ENCODE results near the gene HIVEP1. TPM values are rescaled to one million over a fixed set of nuclear protein-coding genes. Genes with fewer than 3 reads are reported as not detected.
A peak's percentile ranks its signal among the peaks of the same experiment; 100 is the strongest.

Gene HIVEP1
- total RNA-seq, 1 donor, result 18.8 TPM

DNA sequence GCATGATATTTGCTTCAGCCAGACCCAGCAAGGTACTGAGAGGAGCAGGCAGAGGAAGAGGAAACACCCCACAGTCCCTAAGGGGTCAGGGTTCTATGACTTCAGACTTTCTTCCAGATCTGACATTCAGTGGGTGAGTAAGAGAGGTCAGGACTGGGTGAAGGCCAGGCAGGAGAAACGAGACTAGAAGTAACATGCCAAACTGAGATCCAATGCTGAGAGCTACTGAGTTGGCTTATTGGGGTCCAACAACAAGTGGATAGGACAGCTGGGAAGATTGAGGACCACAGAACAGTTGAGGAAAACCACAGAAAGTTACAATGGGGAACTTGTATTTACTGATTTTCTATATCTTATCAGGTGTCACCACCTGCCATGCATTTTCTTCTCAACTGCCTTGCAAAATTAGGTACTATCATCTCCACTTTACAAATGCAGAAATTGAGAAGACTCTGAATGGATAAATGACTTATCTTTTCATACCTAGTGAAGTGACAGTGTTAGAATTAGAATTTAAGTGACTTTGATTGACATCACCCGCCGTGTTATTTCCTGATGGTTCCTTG, 43.8 kb upstream of the HIVEP1 start:
- peak overlapping the region; percentile 81 for H3K27ac ChIP-seq (ENCODE audit: low read depth, low read length)
- H3K27me3 ChIP-seq (ENCODE audit: insufficient read depth, low read length), result no peaks in the 10 kb centered on the region
- TF ChIP-seq, protein P1, sequence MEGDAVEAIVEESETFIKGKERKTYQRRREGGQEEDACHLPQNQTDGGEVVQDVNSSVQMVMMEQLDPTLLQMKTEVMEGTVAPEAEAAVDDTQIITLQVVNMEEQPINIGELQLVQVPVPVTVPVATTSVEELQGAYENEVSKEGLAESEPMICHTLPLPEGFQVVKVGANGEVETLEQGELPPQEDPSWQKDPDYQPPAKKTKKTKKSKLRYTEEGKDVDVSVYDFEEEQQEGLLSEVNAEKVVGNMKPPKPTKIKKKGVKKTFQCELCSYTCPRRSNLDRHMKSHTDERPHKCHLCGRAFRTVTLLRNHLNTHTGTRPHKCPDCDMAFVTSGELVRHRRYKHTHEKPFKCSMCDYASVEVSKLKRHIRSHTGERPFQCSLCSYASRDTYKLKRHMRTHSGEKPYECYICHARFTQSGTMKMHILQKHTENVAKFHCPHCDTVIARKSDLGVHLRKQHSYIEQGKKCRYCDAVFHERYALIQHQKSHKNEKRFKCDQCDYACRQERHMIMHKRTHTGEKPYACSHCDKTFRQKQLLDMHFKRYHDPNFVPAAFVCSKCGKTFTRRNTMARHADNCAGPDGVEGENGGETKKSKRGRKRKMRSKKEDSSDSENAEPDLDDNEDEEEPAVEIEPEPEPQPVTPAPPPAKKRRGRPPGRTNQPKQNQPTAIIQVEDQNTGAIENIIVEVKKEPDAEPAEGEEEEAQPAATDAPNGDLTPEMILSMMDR (IDR thresholded peaks at IDR 0.05; ENCODE audit: extremely low read depth, low read depth, low read length), result no peak
- peak; percentile 41 for DNase-seq (ENCODE audit: insufficient read length, low spot score, missing footprints)
- peak overlapping the region; percentile 58 for H2AFZ ChIP-seq (ENCODE audit: low read length)
- H4K20me1 ChIP-seq (ENCODE audit: insufficient read depth, low read length), result no peaks in the 10 kb centered on the region
- no peaks in the 10 kb centered on the region for H3K9me3 ChIP-seq (ENCODE audit: low read depth, low read length)
- H3K4me3 ChIP-seq (ENCODE audit: insufficient read depth, low read length), result no peak overlapping the region
- no peaks in the 10 kb centered on the region for H3K36me3 ChIP-seq (ENCODE audit: insufficient read depth, low read length)
- peaks cover 37% of the 10 kb centered on the region for H3K4me1 ChIP-seq (ENCODE audit: insufficient read depth, low read length)
- H3K4me2 ChIP-seq (ENCODE audit: insufficient read depth, low read length), result peak overlapping the region; percentile 75
- H3K79me2 ChIP-seq (ENCODE audit: insufficient read depth, low read length), result no peaks in the 10 kb centered on the region

DNA sequence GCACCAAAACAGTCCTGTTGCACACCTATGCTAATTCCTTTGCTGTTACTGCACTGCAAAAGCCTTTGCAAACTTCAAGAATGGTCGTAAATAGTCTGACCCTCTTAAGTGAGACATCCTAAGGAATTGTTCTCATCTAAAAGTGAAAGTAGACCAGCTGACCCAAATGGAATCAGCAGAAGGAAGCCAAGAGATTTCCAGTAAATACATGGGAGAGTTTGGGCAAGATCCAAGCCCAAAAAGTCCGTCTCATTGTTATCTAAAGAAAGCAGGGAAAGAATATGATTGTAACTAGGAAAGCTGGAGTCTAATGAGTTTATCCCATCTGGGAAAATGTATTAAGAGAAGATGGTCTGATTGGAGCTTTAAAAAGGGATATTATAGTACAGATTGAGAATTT, 43.0 kb upstream of the HIVEP1 start:
- Histone ChIP-seq H3K79me2 (ENCODE audit: insufficient read depth, low read length) (no peaks in the 10 kb centered on the region), H3K4me2 (ENCODE audit: insufficient read depth, low read length) (peak overlapping the region; percentile 75), H3K27me3 (ENCODE audit: insufficient read depth, low read length) (no peaks in the 10 kb centered on the region), H2AFZ (ENCODE audit: low read length) (peak overlapping the region; percentile 58), H3K36me3 (ENCODE audit: insufficient read depth, low read length) (no peaks in the 10 kb centered on the region), H4K20me1 (ENCODE audit: insufficient read depth, low read length) (no peaks in the 10 kb centered on the region), H3K27ac (ENCODE audit: low read depth, low read length) (peak overlapping the region; percentile 81), H3K4me1 (ENCODE audit: insufficient read depth, low read length) (peaks cover 43% of the 10 kb centered on the region), H3K4me3 (ENCODE audit: insufficient read depth, low read length) (peak overlapping the region; percentile 44), H3K9me3 (ENCODE audit: low read depth, low read length) (no peaks in the 10 kb centered on the region)
- TF ChIP-seq, protein P1 (IDR thresholded peaks at IDR 0.05; ENCODE audit: extremely low read depth, low read depth, low read length), result no peak
- peak; percentile 62 for DNase-seq (ENCODE audit: insufficient read length, low spot score, missing footprints)

DNA sequence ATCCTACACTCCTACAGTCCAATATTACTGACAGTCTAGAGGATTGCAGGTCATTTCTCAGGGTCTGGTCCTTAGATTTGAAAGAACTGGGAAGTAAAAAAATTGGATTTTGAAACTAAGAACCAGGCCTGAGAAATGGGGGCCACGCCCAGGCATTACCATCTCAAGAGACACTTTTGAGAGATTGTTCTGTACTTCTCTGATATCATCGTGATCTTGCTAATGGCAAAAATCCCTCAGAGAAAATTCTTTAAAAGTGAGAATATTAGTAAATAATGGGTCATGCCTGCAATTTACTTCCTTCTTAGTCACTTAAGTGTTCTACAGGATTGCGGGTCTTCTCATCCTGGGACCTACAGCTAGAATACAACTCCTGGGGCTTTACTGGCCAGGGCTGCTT, 42.0 kb upstream of the HIVEP1 start:
- no peaks in the 10 kb centered on the region for H3K9me3 ChIP-seq (ENCODE audit: low read depth, low read length)
- peak; percentile 21 for DNase-seq (ENCODE audit: insufficient read length, low spot score, missing footprints)
- peak overlapping the region; percentile 59 for H3K27ac ChIP-seq (ENCODE audit: low read depth, low read length)
- H3K4me3 ChIP-seq (ENCODE audit: insufficient read depth, low read length), result no peak overlapping the region
- no peak overlapping the region for H3K4me2 ChIP-seq (ENCODE audit: insufficient read depth, low read length)
- no peaks in the 10 kb centered on the region for H3K79me2 ChIP-seq (ENCODE audit: insufficient read depth, low read length)
- H3K4me1 ChIP-seq (ENCODE audit: insufficient read depth, low read length), result peaks cover 51% of the 10 kb centered on the region
- H3K27me3 ChIP-seq (ENCODE audit: insufficient read depth, low read length), result no peaks in the 10 kb centered on the region
- H2AFZ ChIP-seq (ENCODE audit: low read length), result no peak overlapping the region
- H3K36me3 ChIP-seq (ENCODE audit: insufficient read depth, low read length), result no peaks in the 10 kb centered on the region
- TF ChIP-seq, protein P1 (IDR thresholded peaks at IDR 0.05; ENCODE audit: extremely low read depth, low read depth, low read length), result no peak
- no peaks in the 10 kb centered on the region for H4K20me1 ChIP-seq (ENCODE audit: insufficient read depth, low read length)

DNA sequence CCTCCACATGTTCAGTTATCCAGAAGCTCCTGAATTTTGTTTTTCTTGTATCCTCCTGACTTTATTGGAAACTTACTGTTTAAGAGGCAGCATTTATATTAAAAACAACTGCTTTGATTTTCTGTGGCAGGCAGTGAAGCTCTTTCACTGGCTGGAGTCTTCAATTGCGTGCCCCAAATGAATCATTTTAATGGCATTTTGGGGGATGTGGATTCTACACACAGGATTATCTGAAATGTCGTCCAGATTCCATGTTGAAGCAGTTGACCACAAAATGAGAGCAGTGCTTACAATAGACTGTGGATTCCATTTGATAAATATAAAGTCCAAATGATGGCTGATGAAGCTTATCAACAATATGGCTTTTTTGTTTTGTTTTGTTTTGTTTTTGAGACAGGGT, 41.0 kb upstream of the HIVEP1 start:
- Histone ChIP-seq H3K4me1 (ENCODE audit: insufficient read depth, low read length) (peaks cover 51% of the 10 kb centered on the region), H3K9me3 (ENCODE audit: low read depth, low read length) (no peaks in the 10 kb centered on the region), H3K79me2 (ENCODE audit: insufficient read depth, low read length) (no peaks in the 10 kb centered on the region), H3K4me3 (ENCODE audit: insufficient read depth, low read length) (no peak overlapping the region), H2AFZ (ENCODE audit: low read length) (peak overlapping the region; percentile 28), H3K27me3 (ENCODE audit: insufficient read depth, low read length) (no peaks in the 10 kb centered on the region), H3K36me3 (ENCODE audit: insufficient read depth, low read length) (no peaks in the 10 kb centered on the region), H3K27ac (ENCODE audit: low read depth, low read length) (peak overlapping the region; percentile 91), H3K4me2 (ENCODE audit: insufficient read depth, low read length) (peak overlapping the region; percentile 51), H4K20me1 (ENCODE audit: insufficient read depth, low read length) (no peaks in the 10 kb centered on the region)
- TF ChIP-seq, protein P1 (IDR thresholded peaks at IDR 0.05; ENCODE audit: extremely low read depth, low read depth, low read length), result no peak
- peak; percentile 69 for DNase-seq (ENCODE audit: insufficient read length, low spot score, missing footprints)
